Breast epithelium (tissue), 4 donors: ENCODE results near the gene FLRT2. TPM values are rescaled to one million over a fixed set of nuclear protein-coding genes. Genes with fewer than 3 reads are reported as not detected.

Source experiments
- DNase-seq, 2 donors: peaks; one replicate each; pipeline ENCODE4 v3.0.0-alpha.2; 2019; ENCODE audit warnings: low spot score in 2 of 2
- H3K27ac ChIP-seq, 2 donors: fragments of 200-600 bp; sonication (generic) in 1 of 2; one replicate each; pipeline ENCODE4 v1.5.1; 2016 to 2019; ENCODE audit warnings: mild to moderate bottlenecking in 1 of 2
- H3K27me3 ChIP-seq, 2 donors: fragments of 200-600 bp; sonication (generic) in 1 of 2; one replicate each; pipeline versions ENCODE4 v1.5.1 to v1.6.0; 2017 to 2019; ENCODE audit warnings: control low read depth in 1 of 2, mild to moderate bottlenecking in 1 of 2
- H3K36me3 ChIP-seq: fragments of 200-600 bp; one replicate; pipeline ENCODE4 v1.5.1; 2019
- H3K4me1 ChIP-seq, 2 donors: fragments of 200-600 bp; sonication (generic); one replicate each; pipeline ENCODE4 v1.5.1; 2016 to 2019; ENCODE audit warnings: control low read depth in 1 of 2
- H3K4me3 ChIP-seq, 3 donors: fragments of 200-600 bp; sonication (generic); 1 replicate in 2 of 3; 2 replicates in 1 of 3; pipeline ENCODE4 v1.5.1; 2016 to 2019; ENCODE audit warnings: mild to moderate bottlenecking in 3 of 3, moderate library complexity in 2 of 3
- H3K9me3 ChIP-seq, 2 donors: fragments of 200-600 bp; sonication (generic) in 1 of 2; one replicate each; pipeline ENCODE4 v1.5.1; 2016 to 2019; ENCODE audit warnings: control low read depth in 1 of 2
- POLR2A ChIP-seq: fragments of 450-650 bp; IDR thresholded peaks from one replicate; pipeline ENCODE4 v1.6.1; 2016; ENCODE audit warnings: antibody characterized with exemption, mild to moderate bottlenecking, moderate library complexity
- POLR2AphosphoS5 ChIP-seq, 3 donors: sonication (generic); formaldehyde crosslinking; IDR thresholded peaks; one replicate each; pipeline ENCODE4 v1.6.1; 2017; ENCODE audit warnings: antibody characterized with exemption in 3 of 3
- intact Hi-C: fragments of 100-400 bp; cut with DNase I; formaldehyde crosslinking; loops from one replicate; pipeline ENCODE4 v1.15.1; 2023; ENCODE audit warnings: low total_unique reads
- total RNA-seq, 3 donors: library from RNA; depleted of rRNA; stranded (reverse); fragments of >200 nt; gene quantifications; one replicate each; pipeline ENCODE4 v1.1.0, GENCODE V29; 2016
- TF ChIP-seq, protein P1 (sequence below), 3 donors: fragments of 450-650 bp; IDR thresholded peaks; one replicate each; pipeline ENCODE4 v1.5.1; 2016 to 2017; ENCODE audit warnings: antibody characterized with exemption in 3 of 3, mild to moderate bottlenecking in 3 of 3, moderate library complexity in 3 of 3

FLRT2 gene
- total RNA-seq, 3 donors from 2014 or later = 5.2 to 12.6 (median 10.5) TPM

DNA sequence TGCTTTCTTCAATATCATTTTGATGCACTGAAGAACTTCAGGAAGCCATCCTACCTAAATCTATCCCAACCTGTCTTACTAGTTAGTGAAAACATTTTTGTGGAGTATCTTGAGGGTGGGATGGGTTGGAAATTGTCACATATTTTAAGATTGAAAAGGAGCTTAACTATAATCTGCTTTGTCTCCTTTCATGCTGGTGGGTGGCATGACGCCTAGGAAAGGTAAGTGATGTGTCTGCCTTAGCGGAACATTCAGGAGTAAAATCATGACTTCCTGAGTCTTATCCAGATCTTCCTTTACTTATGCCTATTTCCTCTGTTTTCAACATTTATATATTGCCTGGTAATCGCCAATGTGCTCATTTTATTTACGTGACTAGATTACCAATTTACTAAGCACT, 74.1 kb downstream of the FLRT2 start:
- H3K4me3 ChIP-seq = no peak overlapping the region
- no peak for TF ChIP-seq POLR2AphosphoS5 (IDR thresholded peaks at IDR 0.05)
- no peak overlapping the region for H3K27ac ChIP-seq
- no peak for DNase-seq
- no peaks in the 10 kb centered on the region for H3K9me3 ChIP-seq
- no peaks in the 10 kb centered on the region for H3K27me3 ChIP-seq
- intact Hi-C loops = no loop called here
- H3K36me3 ChIP-seq = no peaks in the 10 kb centered on the region
- H3K4me1 ChIP-seq = no peaks in the 10 kb centered on the region

DNA sequence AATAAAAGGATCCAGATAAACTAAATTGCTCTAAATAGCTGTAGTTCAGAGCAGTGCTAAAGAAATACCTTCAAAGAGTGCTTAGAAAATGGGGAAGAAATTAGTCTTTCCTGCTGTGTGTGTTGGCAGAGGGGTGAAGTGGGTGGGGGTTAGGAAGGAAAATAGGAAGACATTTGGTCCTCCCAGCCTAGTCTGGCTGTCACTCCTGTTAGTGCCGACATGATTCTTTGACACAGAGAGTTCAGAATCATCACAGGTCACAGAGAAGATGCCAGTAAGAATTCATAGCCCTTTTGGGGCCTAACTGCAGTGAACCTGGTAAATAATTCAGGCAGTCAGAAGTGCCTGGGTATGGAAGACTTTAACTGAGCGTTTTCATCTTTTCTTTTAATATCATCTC, 74.8 kb downstream of the FLRT2 start:
- Histone ChIP-seq H3K36me3 (no peaks in the 10 kb centered on the region), H3K4me3 (no peak overlapping the region), H3K4me1 (no peaks in the 10 kb centered on the region), H3K27ac (no peak overlapping the region), H3K9me3 (no peaks in the 10 kb centered on the region), H3K27me3 (no peaks in the 10 kb centered on the region)
- DNase-seq = no peak
- intact Hi-C loops = no loop called here
- TF ChIP-seq POLR2AphosphoS5 (IDR thresholded peaks at IDR 0.05) (no peak), POLR2A (no peak)
- TF ChIP-seq, protein P1, sequence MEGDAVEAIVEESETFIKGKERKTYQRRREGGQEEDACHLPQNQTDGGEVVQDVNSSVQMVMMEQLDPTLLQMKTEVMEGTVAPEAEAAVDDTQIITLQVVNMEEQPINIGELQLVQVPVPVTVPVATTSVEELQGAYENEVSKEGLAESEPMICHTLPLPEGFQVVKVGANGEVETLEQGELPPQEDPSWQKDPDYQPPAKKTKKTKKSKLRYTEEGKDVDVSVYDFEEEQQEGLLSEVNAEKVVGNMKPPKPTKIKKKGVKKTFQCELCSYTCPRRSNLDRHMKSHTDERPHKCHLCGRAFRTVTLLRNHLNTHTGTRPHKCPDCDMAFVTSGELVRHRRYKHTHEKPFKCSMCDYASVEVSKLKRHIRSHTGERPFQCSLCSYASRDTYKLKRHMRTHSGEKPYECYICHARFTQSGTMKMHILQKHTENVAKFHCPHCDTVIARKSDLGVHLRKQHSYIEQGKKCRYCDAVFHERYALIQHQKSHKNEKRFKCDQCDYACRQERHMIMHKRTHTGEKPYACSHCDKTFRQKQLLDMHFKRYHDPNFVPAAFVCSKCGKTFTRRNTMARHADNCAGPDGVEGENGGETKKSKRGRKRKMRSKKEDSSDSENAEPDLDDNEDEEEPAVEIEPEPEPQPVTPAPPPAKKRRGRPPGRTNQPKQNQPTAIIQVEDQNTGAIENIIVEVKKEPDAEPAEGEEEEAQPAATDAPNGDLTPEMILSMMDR (IDR thresholded peaks at IDR 0.05) = no peak

DNA sequence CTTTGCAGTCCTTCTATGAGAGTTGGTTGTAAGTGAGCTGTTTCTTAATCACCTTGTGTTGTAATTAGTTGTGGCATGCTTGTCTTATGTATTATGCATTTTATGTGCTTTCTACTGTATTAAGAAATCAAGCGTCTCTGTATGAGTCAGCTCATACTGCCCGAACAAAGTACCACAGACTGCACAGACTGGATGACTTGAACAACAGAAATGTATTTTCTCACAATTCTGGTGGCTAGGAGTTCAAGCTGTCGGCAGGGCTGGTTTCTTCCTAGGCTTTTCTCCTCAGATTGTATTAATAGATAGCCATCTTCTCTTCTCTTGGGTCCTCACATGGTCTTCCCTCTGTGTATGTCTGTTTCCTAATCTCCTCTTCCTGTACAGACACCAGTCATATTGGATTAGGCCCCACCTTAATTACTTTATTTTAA, 77.7 kb downstream of the FLRT2 start:
- TF ChIP-seq POLR2A (no peak), POLR2AphosphoS5 (IDR thresholded peaks at IDR 0.05) (no peak)
- TF ChIP-seq, protein P1 (IDR thresholded peaks at IDR 0.05) = no peak
- intact Hi-C loops = no loop called here
- Histone ChIP-seq H3K36me3 (no peaks in the 10 kb centered on the region), H3K4me3 (no peak overlapping the region), H3K4me1 (no peaks in the 10 kb centered on the region), H3K27me3 (no peaks in the 10 kb centered on the region), H3K9me3 (no peaks in the 10 kb centered on the region), H3K27ac (no peak overlapping the region)
- DNase-seq = no peak

DNA sequence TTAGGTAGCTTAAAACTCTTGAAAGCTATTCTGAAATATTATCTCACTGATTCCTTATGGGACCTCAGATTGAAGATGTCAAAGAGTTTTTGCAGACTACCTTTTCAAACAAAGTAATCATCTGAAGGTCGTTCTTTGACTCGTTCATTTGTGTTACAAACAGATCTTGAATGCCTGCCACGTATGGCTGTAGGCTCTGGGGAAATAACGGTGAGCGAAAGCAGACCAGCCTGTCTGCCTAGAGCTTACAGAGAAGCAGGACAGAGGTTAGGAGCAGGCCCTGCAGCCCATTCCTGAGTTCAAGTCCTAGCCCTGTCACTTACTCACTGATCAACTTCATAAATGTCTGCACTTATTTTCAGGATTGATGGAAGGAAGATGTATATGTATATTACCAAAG, 83.6 kb downstream of the FLRT2 start:
- no peaks in the 10 kb centered on the region for H3K36me3 ChIP-seq
- no peak overlapping the region for H3K4me3 ChIP-seq
- no peaks in the 10 kb centered on the region for H3K4me1 ChIP-seq
- no peak for DNase-seq
- H3K9me3 ChIP-seq = no peaks in the 10 kb centered on the region
- H3K27ac ChIP-seq = no peak overlapping the region
- intact Hi-C loops = no loop called here
- no peaks in the 10 kb centered on the region for H3K27me3 ChIP-seq
- TF ChIP-seq POLR2AphosphoS5 (IDR thresholded peaks at IDR 0.05) (no peak), POLR2A (no peak)
- TF ChIP-seq, protein P1 (IDR thresholded peaks at IDR 0.05) = no peak

DNA sequence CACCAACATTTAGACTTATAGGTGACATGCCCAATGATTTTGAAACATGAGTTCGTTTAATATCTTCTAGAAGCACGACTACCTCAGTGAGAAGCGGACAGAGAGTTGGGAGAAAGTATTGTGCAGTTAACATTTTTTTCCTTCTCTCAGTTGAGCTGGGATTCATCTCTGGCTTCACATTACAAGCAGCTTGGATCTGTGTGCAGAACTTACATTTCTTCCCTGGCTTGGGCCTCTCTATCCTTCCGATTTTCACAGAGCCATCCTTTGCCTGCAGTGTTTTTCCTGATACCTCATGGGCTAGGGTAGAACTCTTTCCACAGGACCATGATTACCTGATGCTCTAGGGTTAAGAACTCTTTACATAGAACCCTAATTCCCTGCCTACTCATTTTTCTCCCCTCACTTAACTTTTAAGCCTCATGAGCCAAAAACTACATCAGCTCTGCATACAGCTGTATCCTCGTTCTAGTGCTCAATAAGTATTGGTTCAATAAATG, 86.5 kb downstream of the FLRT2 start:
- no peaks in the 10 kb centered on the region for H3K9me3 ChIP-seq
- no peak overlapping the region for H3K27ac ChIP-seq
- no peaks in the 10 kb centered on the region for H3K27me3 ChIP-seq
- TF ChIP-seq POLR2AphosphoS5 (IDR thresholded peaks at IDR 0.05) = no peak
- no peak for TF ChIP-seq POLR2A
- TF ChIP-seq, protein P1 (IDR thresholded peaks at IDR 0.05) = no peak
- no peak for DNase-seq
- intact Hi-C loops = no loop called here
- no peaks in the 10 kb centered on the region for H3K4me1 ChIP-seq
- H3K36me3 ChIP-seq = no peaks in the 10 kb centered on the region
- H3K4me3 ChIP-seq = no peak overlapping the region

DNA sequence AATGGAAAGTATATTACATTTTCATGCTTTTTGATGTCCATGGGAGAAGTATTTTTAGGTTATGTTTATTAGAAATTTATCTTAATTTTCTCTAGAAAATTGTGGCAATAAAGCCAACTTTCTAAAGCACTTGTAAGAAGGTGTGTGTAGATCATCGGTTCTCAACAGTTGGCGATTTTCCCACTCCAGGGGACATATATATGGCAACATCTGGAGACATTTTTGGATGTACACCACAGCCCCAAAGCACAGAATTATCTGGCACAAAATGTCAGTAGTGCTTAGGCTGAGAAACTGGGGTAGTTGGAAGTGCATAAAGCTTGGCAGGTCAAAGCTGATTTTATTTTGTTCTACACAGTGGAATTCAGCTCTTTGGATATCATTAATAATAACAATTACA, 86.9 kb downstream of the FLRT2 start:
- no peak for TF ChIP-seq POLR2A
- TF ChIP-seq, protein P1 (IDR thresholded peaks at IDR 0.05) = no peak
- no peak for TF ChIP-seq POLR2AphosphoS5 (IDR thresholded peaks at IDR 0.05)
- H3K4me1 ChIP-seq = no peaks in the 10 kb centered on the region
- no peaks in the 10 kb centered on the region for H3K27me3 ChIP-seq
- H3K27ac ChIP-seq = no peak overlapping the region
- H3K4me3 ChIP-seq = no peak overlapping the region
- H3K9me3 ChIP-seq = no peaks in the 10 kb centered on the region
- intact Hi-C loops = no loop called here
- no peak for DNase-seq
- no peaks in the 10 kb centered on the region for H3K36me3 ChIP-seq
